CD4-positive, alpha-beta T cell treated with Interleukin-6 for 4 hours (primary cell): ENCODE measurements around the gene ADCY10.
"Not testable (repeated sequence)": the region's sequence is repeated elsewhere in the genome, so short reads cannot be mapped to it uniquely, and the experiment has no call there.

Experiments
- DNase-seq: peaks from one replicate; pipeline ENCODE4 v3.0.0-alpha.2; 2020; ENCODE audit warnings: mixed read lengths

Gene ADCY10, protein sequence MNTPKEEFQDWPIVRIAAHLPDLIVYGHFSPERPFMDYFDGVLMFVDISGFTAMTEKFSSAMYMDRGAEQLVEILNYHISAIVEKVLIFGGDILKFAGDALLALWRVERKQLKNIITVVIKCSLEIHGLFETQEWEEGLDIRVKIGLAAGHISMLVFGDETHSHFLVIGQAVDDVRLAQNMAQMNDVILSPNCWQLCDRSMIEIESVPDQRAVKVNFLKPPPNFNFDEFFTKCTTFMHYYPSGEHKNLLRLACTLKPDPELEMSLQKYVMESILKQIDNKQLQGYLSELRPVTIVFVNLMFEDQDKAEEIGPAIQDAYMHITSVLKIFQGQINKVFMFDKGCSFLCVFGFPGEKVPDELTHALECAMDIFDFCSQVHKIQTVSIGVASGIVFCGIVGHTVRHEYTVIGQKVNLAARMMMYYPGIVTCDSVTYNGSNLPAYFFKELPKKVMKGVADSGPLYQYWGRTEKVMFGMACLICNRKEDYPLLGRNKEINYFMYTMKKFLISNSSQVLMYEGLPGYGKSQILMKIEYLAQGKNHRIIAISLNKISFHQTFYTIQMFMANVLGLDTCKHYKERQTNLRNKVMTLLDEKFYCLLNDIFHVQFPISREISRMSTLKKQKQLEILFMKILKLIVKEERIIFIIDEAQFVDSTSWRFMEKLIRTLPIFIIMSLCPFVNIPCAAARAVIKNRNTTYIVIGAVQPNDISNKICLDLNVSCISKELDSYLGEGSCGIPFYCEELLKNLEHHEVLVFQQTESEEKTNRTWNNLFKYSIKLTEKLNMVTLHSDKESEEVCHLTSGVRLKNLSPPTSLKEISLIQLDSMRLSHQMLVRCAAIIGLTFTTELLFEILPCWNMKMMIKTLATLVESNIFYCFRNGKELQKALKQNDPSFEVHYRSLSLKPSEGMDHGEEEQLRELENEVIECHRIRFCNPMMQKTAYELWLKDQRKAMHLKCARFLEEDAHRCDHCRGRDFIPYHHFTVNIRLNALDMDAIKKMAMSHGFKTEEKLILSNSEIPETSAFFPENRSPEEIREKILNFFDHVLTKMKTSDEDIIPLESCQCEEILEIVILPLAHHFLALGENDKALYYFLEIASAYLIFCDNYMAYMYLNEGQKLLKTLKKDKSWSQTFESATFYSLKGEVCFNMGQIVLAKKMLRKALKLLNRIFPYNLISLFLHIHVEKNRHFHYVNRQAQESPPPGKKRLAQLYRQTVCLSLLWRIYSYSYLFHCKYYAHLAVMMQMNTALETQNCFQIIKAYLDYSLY (N-terminal part only)

GRCh38 chr1:167913895-167914496 is at the start of gene ADCY10:
Gene ADCY10 (minus strand): TSS chr1:167914134. CDS start chr1:167905140, 8,994 bp downstream.
- DNase-seq: no peak

DNA sequence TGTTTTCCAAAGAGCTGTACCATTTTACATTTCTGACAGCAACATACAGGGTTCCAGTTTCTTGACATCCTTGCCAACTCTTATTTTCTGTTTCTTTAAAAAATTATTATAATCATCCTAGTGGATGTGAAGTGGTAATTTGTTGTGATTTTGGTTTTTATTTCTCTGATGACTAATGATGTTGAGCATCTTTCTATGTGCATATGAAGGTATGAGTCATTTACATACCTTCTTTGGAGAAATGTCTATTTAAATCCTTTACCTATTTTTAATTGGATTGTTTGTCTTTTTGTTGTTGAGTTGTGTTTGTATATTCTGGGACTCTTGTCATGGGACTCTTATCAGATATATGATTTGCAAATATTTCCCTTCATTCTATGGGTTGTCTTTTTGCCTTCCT is 43.8 kb upstream of the ADCY10 start:
- no peak for DNase-seq

GRCh38 chr1:167955915-167956314 is 42.0 kb upstream of the ADCY10 start:
- DNase-seq: no peak

- no peak for DNase-seq
These were observed 36.6 kb upstream of the ADCY10 start for GRCh38 chr1:167950569-167950968.

- DNase-seq: no peak
These were observed 35.9 kb upstream of the ADCY10 start for GRCh38 chr1:167949785-167950184.

- no peak for DNase-seq
These were observed 33.8 kb upstream of the ADCY10 start for GRCh38 chr1:167947733-167948132.

GRCh38 chr1:167943541-167943940 is 29.6 kb upstream of the ADCY10 start:
- no peak for DNase-seq

- DNase-seq: no peak
These were observed 26.3 kb upstream of the ADCY10 start for GRCh38 chr1:167940264-167940663.

GRCh38 chr1:167938080-167938636 is 24.2 kb upstream of the ADCY10 start:
- no peak for DNase-seq

DNA sequence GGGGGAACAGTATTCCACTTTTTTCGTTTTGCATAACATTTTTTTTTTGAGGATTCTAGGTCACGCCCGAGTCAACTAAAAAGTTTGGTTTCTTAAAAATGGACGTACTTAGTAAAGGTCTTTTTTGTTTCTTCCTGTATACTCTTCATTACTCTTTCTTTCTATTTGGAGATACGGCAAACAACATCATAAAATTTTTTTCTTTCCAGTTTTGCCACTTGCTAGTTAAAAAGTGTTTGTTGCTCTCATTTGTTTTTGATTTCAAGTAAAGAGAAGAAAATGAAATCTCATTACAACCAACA is 23.7 kb upstream of the ADCY10 start:
- no peak for DNase-seq

DNA sequence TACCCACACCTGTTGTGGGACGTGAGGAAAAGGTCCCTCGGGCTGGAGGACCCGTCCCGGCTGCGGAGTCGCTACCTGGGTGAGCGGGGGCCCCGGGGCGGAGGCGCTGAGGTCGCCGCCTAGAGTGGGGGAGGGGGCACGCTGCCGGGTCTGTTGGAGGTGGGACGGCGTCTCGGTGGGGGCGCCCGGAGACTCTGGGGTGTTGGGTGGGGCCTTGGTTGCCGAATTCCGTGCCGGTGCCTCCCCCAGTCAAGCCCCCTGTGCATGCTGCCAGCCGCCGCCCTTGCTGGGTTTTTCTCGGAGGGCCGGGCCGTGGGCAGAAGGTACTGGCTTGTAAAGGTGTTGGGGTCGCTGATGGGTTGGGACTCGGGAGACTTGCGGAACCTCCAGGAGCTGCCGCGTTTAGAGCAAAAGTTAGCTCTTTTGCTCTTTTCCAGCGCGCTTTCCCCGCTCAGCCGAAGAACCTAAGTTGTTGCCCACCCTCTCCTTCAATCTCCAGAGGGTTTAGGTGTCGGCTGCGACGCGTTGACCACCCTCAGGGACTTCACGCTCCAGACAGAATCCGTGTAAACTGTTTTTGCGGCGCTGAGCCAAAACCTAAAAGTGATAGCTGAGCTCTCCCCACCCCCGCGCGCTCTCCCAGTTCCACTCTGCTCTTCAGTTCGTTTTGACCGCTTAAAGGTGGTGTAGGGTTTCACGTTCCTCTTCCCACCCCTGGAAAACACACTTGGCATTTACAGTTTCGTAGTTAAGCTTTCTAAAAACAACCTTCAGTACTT is 23.2 kb upstream of the ADCY10 start, which contains the start of gene MPC2:
Gene MPC2 (minus strand): TSS at position 143 of the 779 bp plus-strand sequence. CDS start 1,231 bp downstream, outside the sequence.
- peak; percentile 68 for DNase-seq

- peak; percentile 97 for DNase-seq
These were observed 22.4 kb upstream of the ADCY10 start, which contains the start of gene DCAF6 for GRCh38 chr1:167936068-167936929. Gene DCAF6 (plus strand): TSS chr1:167936683. CDS start chr1:167936912, 229 bp downstream.

DNA sequence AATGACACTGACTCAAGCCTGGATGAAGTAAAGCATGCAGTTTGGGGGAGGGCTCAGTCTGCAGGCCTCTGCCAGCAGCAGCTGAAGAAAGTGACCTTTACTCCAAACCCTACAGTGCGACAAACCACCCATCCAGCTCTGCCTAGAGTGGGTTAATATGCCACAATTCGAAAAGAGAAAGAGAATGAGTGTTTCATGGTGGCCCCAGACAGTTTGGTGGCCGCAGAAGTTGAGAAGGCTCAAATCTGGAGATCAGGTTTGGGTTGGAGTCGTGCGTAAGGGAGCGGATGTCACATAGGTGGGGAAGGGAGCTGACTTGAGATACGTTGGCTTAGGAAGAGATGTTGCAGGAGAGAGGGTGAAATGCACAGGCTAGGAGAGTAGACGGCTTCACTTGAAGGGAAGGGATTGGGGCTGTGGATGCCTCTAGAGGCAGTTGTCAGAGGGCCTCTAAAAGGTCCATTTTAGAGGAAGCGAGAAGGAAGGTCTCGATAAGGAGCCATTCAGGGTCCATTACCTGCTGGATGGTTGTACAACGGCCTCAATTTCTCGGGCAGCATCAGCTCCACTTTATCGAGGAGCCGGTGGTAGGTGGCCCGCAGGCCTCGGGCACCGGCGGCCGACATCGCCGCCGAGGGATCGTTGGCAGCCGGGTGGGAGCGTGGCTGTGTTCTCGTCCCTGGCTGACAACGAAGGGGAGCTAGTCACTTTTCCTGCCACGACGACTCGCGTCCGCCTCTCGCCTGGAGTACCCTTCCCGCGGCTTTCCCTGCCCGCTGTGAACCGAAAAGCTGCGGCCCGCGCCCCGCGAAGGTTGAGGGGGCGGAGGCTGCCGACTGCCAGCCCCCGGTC is 21.5 kb upstream of the ADCY10 start:
- DNase-seq: peak; percentile 26

DNA sequence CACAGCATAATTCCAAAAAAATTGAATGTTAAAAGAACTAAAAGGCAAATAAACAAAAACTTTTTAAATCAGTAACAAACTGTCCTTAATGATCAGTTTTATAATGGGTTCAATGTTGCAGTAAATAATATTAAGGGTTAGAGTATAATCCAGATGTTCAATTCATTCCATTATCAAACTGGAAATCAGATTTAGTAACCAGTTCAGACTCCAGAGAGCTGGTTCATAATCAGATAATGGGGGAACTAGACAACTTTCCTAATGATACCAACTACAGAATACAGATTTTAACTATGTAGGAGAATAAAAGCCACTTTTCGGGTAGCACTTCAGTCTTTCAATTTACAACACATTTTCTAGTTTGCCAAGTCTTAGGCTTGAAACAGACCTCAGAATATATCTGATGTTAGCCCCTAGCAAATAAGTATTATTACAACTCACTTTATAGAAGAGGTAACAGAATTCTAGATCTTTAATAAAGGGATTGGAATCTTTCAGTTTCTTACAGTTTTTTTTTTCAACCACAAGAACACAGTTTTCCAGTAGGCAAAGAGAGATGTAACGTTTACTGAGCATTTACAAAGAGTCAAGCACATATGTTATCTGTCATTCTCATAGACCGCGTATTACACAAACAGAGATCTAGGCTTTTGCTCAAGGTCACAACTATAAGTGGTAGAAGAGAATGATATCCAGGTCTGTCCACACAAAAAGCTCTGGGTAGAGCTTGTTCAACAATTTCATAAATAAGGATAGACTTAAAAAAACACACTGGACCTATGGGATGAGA is 20.7 kb upstream of the ADCY10 start:
- no peak for DNase-seq

- no peak for DNase-seq
These were observed 19.9 kb upstream of the ADCY10 start for GRCh38 chr1:167933788-167934187.

GRCh38 chr1:167929725-167930124 is 15.8 kb upstream of the ADCY10 start:
- no peak for DNase-seq

DNA sequence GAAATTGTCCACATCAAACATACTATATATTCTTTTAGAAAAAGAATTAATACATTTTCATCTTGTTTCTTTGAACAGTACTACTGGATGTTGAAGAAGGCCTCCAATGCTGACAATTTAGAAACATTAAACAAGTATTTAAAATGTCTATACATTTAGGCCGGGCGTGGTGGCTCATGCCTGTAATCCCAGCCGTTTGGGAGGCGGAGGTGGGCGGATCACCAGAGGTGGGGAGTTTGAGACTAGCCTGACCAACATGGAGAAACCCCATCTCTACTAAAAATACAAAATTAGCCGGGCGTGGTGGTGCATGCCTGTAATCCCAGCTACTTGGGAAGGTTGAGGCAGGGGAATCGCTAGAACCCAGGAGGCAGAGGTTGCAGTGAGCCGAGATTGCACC is 15.0 kb upstream of the ADCY10 start:
- not testable (repeated sequence) for DNase-seq

- no peak for DNase-seq
These were observed 14.5 kb upstream of the ADCY10 start for GRCh38 chr1:167928457-167928852.
